Gastrocnemius medialis (tissue), 4 donors: Measurements from ENCODE around the gene DYNLT1. TPM values are rescaled to one million over a fixed set of nuclear protein-coding genes. Genes with fewer than 3 reads are reported as not detected.

Source experiments
- ATAC-seq, 2 donors: fragments of 150-250 bp; one replicate each; pipeline ENCODE4 v1.9.1; 2016
- DNase-seq, 2 donors: peaks; one replicate each; pipeline ENCODE4 v3.0.0-alpha.2; 2019
- H3K27ac ChIP-seq, 4 donors: fragments of 200-600 bp; sonication (generic); 1 replicate in 1 of 4; 2 replicates in 3 of 4; pipeline ENCODE4 v1.5.1; 2016 to 2018; ENCODE audit warnings: mild to moderate bottlenecking in 2 of 4, moderate library complexity in 1 of 4
- H3K27me3 ChIP-seq, 3 donors: fragments of 200-600 bp; sonication (generic) in 2 of 3; 1 replicate in 1 of 3; 2 replicates in 2 of 3; pipeline versions ENCODE4 v1.5.1 to v1.6.0; 2016 to 2019; ENCODE audit warnings: mild to moderate bottlenecking in 1 of 3, moderate library complexity in 1 of 3
- H3K36me3 ChIP-seq, 2 donors: fragments of 200-600 bp; sonication (generic) in 1 of 2; one replicate each; pipeline ENCODE4 v1.5.1; 2017 to 2018
- H3K4me1 ChIP-seq, 2 donors: fragments of 200-600 bp; sonication (generic) in 1 of 2; one replicate each; pipeline ENCODE4 v1.5.1; 2016 to 2017; ENCODE audit warnings: mild to moderate bottlenecking in 2 of 2
- H3K4me3 ChIP-seq, 4 donors: fragments of 200-600 bp; sonication (generic) in 3 of 4; 1 replicate in 1 of 4; 2 replicates in 3 of 4; pipeline ENCODE4 v1.5.1; 2016 to 2019; ENCODE audit warnings: mild to moderate bottlenecking in 2 of 4
- H3K9me3 ChIP-seq, 3 donors: fragments of 200-600 bp; sonication (generic) in 2 of 3; 1 replicate in 1 of 3; 2 replicates in 2 of 3; pipeline ENCODE4 v1.5.1; 2016 to 2019
- CTCF ChIP-seq, 5 experiments: fragments of 450-650 bp in 3 of 5; fragments of 200-600 bp in 2 of 5; sonication (generic) in 2 of 5; IDR thresholded peaks in 4 of 5; conservative IDR thresholded peaks in 1 of 5; 1 replicate in 4 of 5; 2 replicates in 1 of 5; pipeline ENCODE4 v1.5.1; 2016 to 2019; ENCODE audit warnings: antibody characterized with exemption in 5 of 5, mild to moderate bottlenecking in 3 of 5, moderate library complexity in 3 of 5
- POLR2A ChIP-seq, 2 donors: fragments of 450-650 bp; IDR thresholded peaks; one replicate each; pipeline ENCODE4 v1.6.1; 2017; ENCODE audit warnings: antibody characterized with exemption in 2 of 2, mild to moderate bottlenecking in 2 of 2, moderate library complexity in 2 of 2
- in situ Hi-C, 4 donors: fragments of 200-750 bp; cut with MboI; loops; one replicate each; pipeline versions ENCODE4 v1.15.0 to v1.8.0; 2017; ENCODE audit warnings: low sequenced_read_pairs in 4 of 4
- intact Hi-C: fragments of 100-400 bp; cut with DNase I; formaldehyde crosslinking; loops from one replicate; pipeline ENCODE4 v1.15.1; 2023; ENCODE audit warnings: low total_unique reads
- total RNA-seq, 4 donors: library from RNA; depleted of rRNA; stranded (reverse); fragments of >200 nt; gene quantifications; one replicate each; pipeline versions ENCODE4 v1.1.0 to v1.2.3, GENCODE V29; 2016

The DYNLT1 gene
- total RNA-seq, 4 donors from 2014 or later, result 62.8 to 94.7 (median 67.3) TPM

DNA sequence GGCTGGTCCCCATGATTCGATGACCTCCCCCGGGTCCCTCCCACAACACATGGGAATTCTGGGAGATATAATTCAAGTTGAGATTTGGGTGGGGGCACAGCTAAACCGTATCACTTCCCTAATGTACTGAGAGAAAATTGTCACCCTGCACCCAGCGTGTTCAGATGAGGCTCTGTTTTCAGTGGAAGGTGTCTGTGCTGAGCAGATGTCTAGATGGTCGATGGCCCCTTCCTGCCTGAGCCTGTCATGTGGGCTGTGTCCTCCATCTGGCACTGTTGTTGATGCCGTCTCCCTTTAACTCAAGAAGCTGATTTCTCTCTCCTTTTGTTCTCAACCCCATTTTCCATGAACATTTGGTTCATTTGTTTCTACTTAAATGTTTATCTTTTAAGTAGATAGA is 47.7 kb downstream of the DYNLT1 start:
- H3K27me3 ChIP-seq, result no peaks in the 10 kb centered on the region
- H3K27ac ChIP-seq, result no peak overlapping the region
- intact Hi-C loops, result no loop called here
- H3K4me1 ChIP-seq, result no peaks in the 10 kb centered on the region
- ATAC-seq, result no peak
- H3K9me3 ChIP-seq, result no peaks in the 10 kb centered on the region
- no peak for DNase-seq
- H3K4me3 ChIP-seq, result no peak overlapping the region
- in situ Hi-C loops, result no loop called here
- peaks cover 0 to 20% of the 10 kb centered on the region in 2 donors for H3K36me3 ChIP-seq
- TF ChIP-seq CTCF (IDR thresholded peaks at IDR 0.05 in 4 of 5, conservative IDR thresholded peaks at IDR 0.05 in 1 of 5), result no peak
- no peak for TF ChIP-seq POLR2A (IDR thresholded peaks at IDR 0.05)

GRCh38 chr6:158595223-158595622 is 49.3 kb downstream of the DYNLT1 start:
- ATAC-seq, result no peak
- H3K36me3 ChIP-seq, result peaks cover 0 to 37% of the 10 kb centered on the region in 2 donors

DNA sequence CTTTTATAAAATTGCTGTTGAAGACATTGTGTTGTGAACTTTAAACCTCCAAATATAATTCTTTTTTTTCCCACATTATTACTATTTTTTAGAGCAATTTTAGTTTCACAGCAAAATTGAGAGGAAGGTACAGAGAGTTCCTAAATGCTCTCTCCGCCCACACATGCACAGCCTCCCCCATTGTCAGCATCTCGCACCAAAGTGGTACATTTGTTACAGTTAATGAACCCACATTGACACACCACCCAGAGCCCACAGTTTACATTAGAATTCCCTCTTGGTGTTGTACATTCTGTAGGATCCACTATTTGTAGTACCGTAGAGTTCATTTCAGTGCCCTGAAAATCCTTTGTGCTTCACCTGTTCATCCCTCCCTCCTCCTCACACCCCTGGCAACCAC is 50.9 kb downstream of the DYNLT1 start:
- TF ChIP-seq CTCF (IDR thresholded peaks at IDR 0.05 in 4 of 5, conservative IDR thresholded peaks at IDR 0.05 in 1 of 5) (no peak), POLR2A (IDR thresholded peaks at IDR 0.05) (no peak)
- no peaks in the 10 kb centered on the region for H3K4me1 ChIP-seq
- no peak overlapping the region for H3K4me3 ChIP-seq
- H3K36me3 ChIP-seq, result peaks cover 0 to 45% of the 10 kb centered on the region in 2 donors
- intact Hi-C loops (no loop called here), in situ Hi-C loops (no loop called here)
- no peak overlapping the region for H3K27ac ChIP-seq
- H3K27me3 ChIP-seq, result no peaks in the 10 kb centered on the region
- no peak for DNase-seq
- no peaks in the 10 kb centered on the region for H3K9me3 ChIP-seq
- no peak for ATAC-seq

More at GRCh38 chr6:158595223-158595622, 49.3 kb downstream of the DYNLT1 start:
- Histone ChIP-seq H3K4me1 (no peaks in the 10 kb centered on the region), H3K27me3 (no peaks in the 10 kb centered on the region), H3K4me3 (no peak overlapping the region), H3K27ac (no peak overlapping the region), H3K9me3 (no peaks in the 10 kb centered on the region)
- DNase-seq, result no peak
- intact Hi-C loops, result no loop called here
- TF ChIP-seq CTCF (IDR thresholded peaks at IDR 0.05 in 4 of 5, conservative IDR thresholded peaks at IDR 0.05 in 1 of 5) (peak in 1 of 5 experiments; percentile 12), POLR2A (IDR thresholded peaks at IDR 0.05) (no peak)
- in situ Hi-C loops, result no loop called here

DNA sequence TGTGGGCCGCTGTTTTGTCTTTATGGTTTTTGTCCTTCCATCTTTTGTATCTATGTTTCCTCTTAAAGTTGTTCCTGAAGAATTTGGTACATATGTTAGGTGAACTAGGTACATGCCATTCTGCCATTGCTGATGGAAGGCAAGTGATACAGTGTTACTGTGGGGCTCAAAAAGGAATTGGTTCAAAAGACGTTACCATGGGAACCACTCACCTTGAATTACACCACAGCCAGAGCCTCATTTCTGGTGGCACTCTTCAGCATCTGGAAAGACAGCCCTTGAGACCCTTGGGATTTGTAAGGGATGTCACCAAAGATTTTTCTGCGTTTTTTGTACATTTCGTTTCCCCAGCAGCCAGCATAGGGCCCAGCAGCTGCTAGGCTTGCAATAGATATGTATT is 52.7 kb downstream of the DYNLT1 start:
- Histone ChIP-seq H3K4me3 (no peak overlapping the region), H3K4me1 (no peaks in the 10 kb centered on the region), H3K27me3 (no peaks in the 10 kb centered on the region), H3K27ac (no peak overlapping the region), H3K9me3 (no peaks in the 10 kb centered on the region), H3K36me3 (peaks cover 0 to 64% of the 10 kb centered on the region in 2 donors)
- ATAC-seq (no peak), DNase-seq (no peak)
- in situ Hi-C loops (no loop called here), intact Hi-C loops (no loop called here)
- TF ChIP-seq CTCF (IDR thresholded peaks at IDR 0.05 in 4 of 5, conservative IDR thresholded peaks at IDR 0.05 in 1 of 5) (no peak), POLR2A (IDR thresholded peaks at IDR 0.05) (no peak)

DNA sequence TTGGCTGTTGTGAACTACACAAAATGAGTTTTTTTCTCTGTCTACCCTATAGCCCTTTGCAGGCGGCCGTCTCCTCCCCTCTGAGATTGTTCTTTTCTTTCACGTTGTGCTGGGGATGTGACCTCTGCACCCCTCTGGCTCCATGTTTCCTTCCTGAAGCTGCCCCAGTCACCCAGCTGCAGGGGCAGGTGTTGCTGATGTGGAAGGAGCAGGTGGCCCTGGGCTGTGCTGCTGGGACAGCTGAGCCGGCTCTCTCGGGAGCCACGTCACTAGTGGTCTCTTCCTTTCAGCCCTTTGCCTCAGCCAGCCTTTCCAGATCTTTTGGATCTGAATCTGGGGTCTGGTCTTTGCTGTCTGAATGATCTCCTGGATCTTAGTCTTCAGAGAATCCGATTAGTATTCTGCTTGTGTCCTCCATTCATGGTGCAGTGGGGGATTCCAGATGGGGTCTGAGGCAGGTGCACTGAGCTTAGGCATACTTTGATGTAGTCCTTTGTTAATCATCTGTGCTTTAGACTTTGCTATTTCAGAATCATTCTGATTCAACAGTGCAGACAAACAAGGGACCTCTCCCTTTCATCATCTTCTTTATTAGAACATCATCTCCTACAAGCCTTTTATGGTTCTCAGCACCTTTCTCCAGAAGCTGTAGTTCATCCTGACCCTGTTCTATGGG is 53.3 kb downstream of the DYNLT1 start:
- Histone ChIP-seq H3K27me3 (no peaks in the 10 kb centered on the region), H3K36me3 (peaks cover 0 to 69% of the 10 kb centered on the region in 2 donors), H3K9me3 (no peaks in the 10 kb centered on the region), H3K27ac (no peak overlapping the region), H3K4me3 (no peak overlapping the region), H3K4me1 (no peaks in the 10 kb centered on the region)
- no peak for TF ChIP-seq CTCF (IDR thresholded peaks at IDR 0.05 in 4 of 5, conservative IDR thresholded peaks at IDR 0.05 in 1 of 5)
- TF ChIP-seq POLR2A (IDR thresholded peaks at IDR 0.05), result no peak
- ATAC-seq (no peak), DNase-seq (no peak)
- intact Hi-C loops, result no loop called here
- in situ Hi-C loops, result no loop called here
